Adrenal gland (tissue), 12 donors: ENCODE measurements around the gene HNRNPL. TPM values are rescaled to one million over a fixed set of nuclear protein-coding genes. Genes with fewer than 3 reads are reported as not detected.
"Not testable (repeated sequence)": the region's sequence is repeated elsewhere in the genome, so short reads cannot be mapped to it uniquely, and the experiment has no call there.

Source experiments
- DNase-seq, 7 donors: peaks; one replicate each; pipeline ENCODE4 v3.0.0-alpha.2; 2019 to 2020
- H3K27ac ChIP-seq, 5 donors: fragments of 200-600 bp; sonication (generic) in 4 of 5; 1 replicate in 3 of 5; 2 replicates in 2 of 5; pipeline versions ENCODE4 v1.5.1 to v1.8.0; 2016 to 2020; ENCODE audit warnings: mild to moderate bottlenecking in 1 of 5
- H3K27me3 ChIP-seq: fragments of 200-600 bp; 2 replicates; pipeline ENCODE4 v1.8.0; 2021
- H3K36me3 ChIP-seq, 2 donors: fragments of 200-600 bp; replicated peaks in 1 of 2; 1 replicate in 1 of 2; 2 replicates in 1 of 2; pipeline versions ENCODE4 v1.5.1 to v1.8.0; 2018 to 2022
- H3K4me1 ChIP-seq, 2 donors: fragments of 200-600 bp; replicated peaks in 1 of 2; 1 replicate in 1 of 2; 2 replicates in 1 of 2; pipeline versions ENCODE4 v1.5.1 to v1.8.0; 2018 to 2021
- H3K4me3 ChIP-seq, 4 donors: fragments of 200-600 bp; sonication (generic) in 3 of 4; one replicate each; pipeline ENCODE4 v1.5.1; 2016 to 2018
- H3K9me3 ChIP-seq, 3 donors: fragments of 200-600 bp; sonication (generic) in 1 of 3; replicated peaks in 1 of 3; 1 replicate in 2 of 3; 2 replicates in 1 of 3; pipeline versions ENCODE4 v1.5.1 to v1.8.0; 2016 to 2021
- POLR2A ChIP-seq, 2 donors: fragments of 450-650 bp; IDR thresholded peaks; one replicate each; pipeline ENCODE4 v1.6.1; 2017; ENCODE audit warnings: antibody characterized with exemption in 2 of 2, mild to moderate bottlenecking in 2 of 2, moderate library complexity in 1 of 2
- WGBS, 4 donors: extraction: QIAGEN DNeasy Blood & Tissue Kit in 2 of 4; methylation state at CpG; one replicate each; pipeline versions ENCODE4 v1.1.5 to v1.1.7; 2013 to 2017; 5-methylcytosine and 5-hydroxymethylcytosine counted together
- intact Hi-C, 2 donors: fragments of 100-400 bp; cut with DNase I; formaldehyde crosslinking; loops; one replicate each; pipeline versions ENCODE4 v1.14.1 to v1.15.0; 2022 to 2023
- polyA plus RNA-seq, 3 donors: library from polyadenylated mRNA; stranded (reverse); fragments of 200-250 nt in 2 of 3; fragments of 350-450 nt in 1 of 3; fragmentation: Illumina TruSeq in 1 of 3; extraction: RNeasy Lipid Tissue Mini Kit (QIAGEN cat#74804) in 1 of 3; gene quantifications; one replicate each; pipeline ENCODE4 v1.2.3, GENCODE V29; 2013 to 2014
- total RNA-seq, 9 donors: library from RNA; depleted of rRNA in 4 of 9; stranded (reverse); fragments of >200 nt in 4 of 9; fragments of 120-200 nt in 1 of 9; fragmentation: NEBNext Ultra II Directional in 1 of 9; extraction: Animal tissue kit (Norgen Biotek cat#: 25700) in 1 of 9; gene quantifications; one replicate each; pipeline versions ENCODE4 v1.1.0 to v1.2.4, GENCODE V29; 2013 to 2023
- TF ChIP-seq, protein P1 (sequence below), 6 experiments: fragments of 450-650 bp in 4 of 6; fragments of 200-600 bp in 2 of 6; sonication (generic) in 1 of 6; IDR thresholded peaks; 1 replicate in 5 of 6; 2 replicates in 1 of 6; pipeline versions ENCODE4 v1.5.1 to v1.8.0; 2016 to 2021; ENCODE audit warnings: antibody characterized with exemption in 6 of 6, mild to moderate bottlenecking in 2 of 6, moderate library complexity in 1 of 6
- donor health status: healthy with polysubstance abuse.
- donor health status: Bipolar disorder and iron deficiency.
- donor health status: DM: yes; HTN: yes; CAD: no.
- donor health status: DM: no; HTN: no; CAD: no.
- donor health status: DM: no; HTN: no; CAD: no.
- donor health status: DM: yes; HTN: yes; CAD: no.

The HNRNPL gene
- total and polyA plus RNA-seq, 12 donors, result 133 to 295 (median 203) TPM

DNA sequence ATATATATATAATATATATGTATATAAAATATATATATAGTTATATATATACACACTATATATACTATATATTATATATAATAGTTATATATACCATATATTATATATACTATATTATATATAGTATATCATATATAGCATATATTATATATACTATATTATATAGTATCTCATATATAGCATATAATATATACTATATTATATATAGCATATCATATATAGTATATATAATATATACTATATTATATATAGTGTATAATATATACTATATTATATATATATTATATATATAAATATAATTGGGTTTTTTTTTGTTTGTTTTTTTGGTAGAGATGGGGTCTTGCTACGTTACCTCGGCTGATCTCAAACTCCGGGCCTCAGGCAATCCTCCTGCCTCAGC, 11.6 kb upstream of the HNRNPL start:
- intact Hi-C loops, result no loop called here
- TF ChIP-seq POLR2A (IDR thresholded peaks at IDR 0.05), result no peak
- TF ChIP-seq, protein P1, sequence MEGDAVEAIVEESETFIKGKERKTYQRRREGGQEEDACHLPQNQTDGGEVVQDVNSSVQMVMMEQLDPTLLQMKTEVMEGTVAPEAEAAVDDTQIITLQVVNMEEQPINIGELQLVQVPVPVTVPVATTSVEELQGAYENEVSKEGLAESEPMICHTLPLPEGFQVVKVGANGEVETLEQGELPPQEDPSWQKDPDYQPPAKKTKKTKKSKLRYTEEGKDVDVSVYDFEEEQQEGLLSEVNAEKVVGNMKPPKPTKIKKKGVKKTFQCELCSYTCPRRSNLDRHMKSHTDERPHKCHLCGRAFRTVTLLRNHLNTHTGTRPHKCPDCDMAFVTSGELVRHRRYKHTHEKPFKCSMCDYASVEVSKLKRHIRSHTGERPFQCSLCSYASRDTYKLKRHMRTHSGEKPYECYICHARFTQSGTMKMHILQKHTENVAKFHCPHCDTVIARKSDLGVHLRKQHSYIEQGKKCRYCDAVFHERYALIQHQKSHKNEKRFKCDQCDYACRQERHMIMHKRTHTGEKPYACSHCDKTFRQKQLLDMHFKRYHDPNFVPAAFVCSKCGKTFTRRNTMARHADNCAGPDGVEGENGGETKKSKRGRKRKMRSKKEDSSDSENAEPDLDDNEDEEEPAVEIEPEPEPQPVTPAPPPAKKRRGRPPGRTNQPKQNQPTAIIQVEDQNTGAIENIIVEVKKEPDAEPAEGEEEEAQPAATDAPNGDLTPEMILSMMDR (IDR thresholded peaks at IDR 0.05), result no peak
- no peaks in the 10 kb centered on the region for H3K27me3 ChIP-seq
- H3K4me1 ChIP-seq, result peaks cover 6 to 10% of the 10 kb centered on the region in 2 donors
- H3K4me3 ChIP-seq, result no peak overlapping the region
- H3K36me3 ChIP-seq, result no peaks in the 10 kb centered on the region
- H3K9me3 ChIP-seq, result no peaks in the 10 kb centered on the region
- no peak overlapping the region for H3K27ac ChIP-seq
- 94 to 96% (median 95%) methylated on average over 3 of the region's 3 CpGs for WGBS, 4 donors
- no peak for DNase-seq

DNA sequence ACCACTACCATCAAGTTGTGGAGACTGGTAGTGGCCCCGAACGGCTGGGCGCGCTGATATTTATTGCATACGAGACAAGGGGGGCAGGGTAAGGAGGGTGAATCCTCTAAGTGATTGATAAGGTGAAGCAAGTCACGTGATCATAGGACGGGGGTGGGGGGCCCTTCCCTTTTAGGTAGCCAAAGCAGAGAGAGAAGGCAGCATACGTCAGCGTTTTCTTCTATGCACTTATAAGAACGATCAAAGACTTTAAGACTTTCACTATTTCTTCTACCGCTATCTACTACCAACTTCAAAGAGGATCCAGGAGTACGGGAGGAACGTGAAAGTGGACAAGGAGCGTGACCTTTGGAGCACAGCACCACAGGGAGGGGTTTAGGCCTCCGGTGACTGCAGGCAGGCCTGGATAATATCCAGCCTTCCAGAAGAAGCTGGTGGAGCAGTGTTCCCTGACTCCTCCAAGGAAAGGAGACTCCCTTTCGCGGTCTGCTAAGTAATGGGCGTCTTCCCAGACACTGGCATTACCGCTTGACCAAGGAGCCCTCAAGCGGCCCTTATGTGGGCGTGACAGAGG, 9.9 kb upstream of the HNRNPL start:
- DNase-seq, H3K27ac ChIP-seq, H3K4me3 ChIP-seq, H3K36me3 ChIP-seq, H3K27me3 ChIP-seq, intact Hi-C loops, H3K4me1 ChIP-seq, H3K9me3 ChIP-seq: not testable (repeated sequence)
- 70 to 75% (median 75%) methylated on average over 20 to 21 of the region's 21 CpGs for WGBS, 4 donors

DNA sequence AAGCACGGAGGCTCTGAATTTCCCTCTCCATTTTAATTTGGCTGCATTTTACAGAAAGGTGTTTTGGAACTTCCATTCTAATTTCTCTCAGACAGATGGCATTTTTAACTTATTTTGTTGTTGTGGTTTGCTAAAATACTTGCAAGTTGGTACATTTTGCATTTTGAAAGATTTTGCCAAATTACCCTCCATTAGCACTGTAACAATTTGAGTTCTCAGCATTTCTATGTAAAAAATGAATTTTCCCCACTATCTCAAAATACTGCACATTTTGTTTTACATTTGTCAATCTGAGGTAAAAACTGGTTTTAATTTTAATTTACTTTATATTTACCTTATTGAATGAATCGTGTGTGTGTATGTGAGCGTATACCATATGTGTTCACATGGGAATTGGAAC, 7.0 kb upstream of the HNRNPL start:
- TF ChIP-seq, protein P1 (IDR thresholded peaks at IDR 0.05), result no peak
- intact Hi-C loops, result no loop called here
- no peak for DNase-seq
- Histone ChIP-seq H3K4me3 (no peak overlapping the region), H3K27me3 (no peaks in the 10 kb centered on the region), H3K4me1 (peaks cover 0 to 5% of the 10 kb centered on the region in 2 donors), H3K36me3 (no peaks in the 10 kb centered on the region), H3K27ac (no peak overlapping the region), H3K9me3 (no peaks in the 10 kb centered on the region)
- WGBS, 4 donors, result 81 to 88% (median 86%) methylated on average over 3 of the region's 3 CpGs

DNA sequence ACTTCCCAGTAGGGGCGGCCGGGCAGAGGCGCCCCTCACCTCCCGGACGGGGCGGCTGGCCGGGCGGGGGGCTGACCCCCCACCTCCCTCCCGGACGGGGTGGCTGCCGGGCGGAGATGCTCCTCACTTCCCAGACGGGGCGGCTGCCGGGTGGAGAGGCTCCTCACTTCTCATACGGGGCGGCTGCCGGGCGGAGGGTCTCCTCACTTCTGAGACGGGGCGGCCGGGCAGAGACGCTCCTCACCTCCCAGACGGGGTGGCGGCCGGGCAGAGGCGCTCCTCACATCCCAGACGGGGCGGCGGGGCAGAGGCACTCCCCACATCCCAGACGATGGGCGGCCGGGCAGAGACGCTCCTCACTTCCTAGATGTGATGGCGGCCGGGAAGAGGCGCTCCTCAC, 6.0 kb upstream of the HNRNPL start:
- H3K9me3 ChIP-seq, H3K4me3 ChIP-seq, H3K27me3 ChIP-seq, intact Hi-C loops, H3K36me3 ChIP-seq, H3K27ac ChIP-seq, DNase-seq: not testable (repeated sequence)
- 92 to 100% (median 98%) methylated on average over 1 to 29 of the region's 37 CpGs for WGBS, 4 donors
- peaks cover 9 to 13% of the 10 kb centered on the region in 2 donors for H3K4me1 ChIP-seq

DNA sequence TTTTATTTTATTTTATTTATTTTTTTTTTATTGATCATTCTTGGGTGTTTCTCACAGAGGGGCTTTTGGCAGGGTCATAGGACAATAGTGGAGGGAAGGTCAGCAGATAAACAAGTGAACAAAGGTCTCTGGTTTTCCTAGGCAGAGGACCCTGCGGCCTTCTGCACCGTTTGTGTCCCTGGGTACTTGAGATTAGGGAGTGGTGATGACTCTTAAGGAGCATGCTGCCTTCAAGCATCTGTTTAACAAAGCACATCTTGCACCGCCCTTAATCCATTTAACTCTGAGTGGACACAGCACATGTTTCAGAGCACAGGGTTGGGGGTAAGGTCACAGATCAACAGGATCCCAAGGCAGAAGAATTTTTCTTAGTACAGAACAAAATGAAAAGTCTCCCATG, 5.2 kb upstream of the HNRNPL start:
- H3K27ac ChIP-seq, H3K4me3 ChIP-seq, DNase-seq, intact Hi-C loops, H3K9me3 ChIP-seq, H3K36me3 ChIP-seq, H3K27me3 ChIP-seq: not testable (repeated sequence)
- 47 to 65% (median 61%) methylated on average over 2 to 3 of the region's 3 CpGs for WGBS, 4 donors
- H3K4me1 ChIP-seq, result peaks cover 9 to 13% of the 10 kb centered on the region in 2 donors

DNA sequence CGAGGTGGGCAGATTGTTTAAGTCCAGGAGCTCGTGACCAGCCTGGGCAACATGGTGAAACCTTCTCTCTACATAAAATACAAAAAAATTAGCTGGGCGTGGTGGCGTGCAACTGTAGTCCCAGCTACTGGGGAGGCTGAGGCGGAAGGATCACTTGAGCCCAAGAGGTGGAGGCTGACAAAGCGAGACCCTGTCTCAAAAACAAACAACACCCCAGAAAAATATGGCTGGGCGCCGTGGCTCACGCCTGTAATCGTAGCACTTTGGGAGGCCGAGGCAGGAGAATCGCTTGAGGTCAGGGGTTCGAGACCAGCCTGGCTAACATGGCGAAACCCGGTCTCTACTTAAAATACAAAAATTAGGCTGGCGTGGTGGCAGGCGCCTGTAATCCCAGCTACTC, 3.4 kb upstream of the HNRNPL start:
- 88 to 91% (median 89%) methylated on average over 15 to 17 of the region's 17 CpGs for WGBS, 4 donors

More for the DNA sequence above, 3.4 kb upstream of the HNRNPL start:
- intact Hi-C loops, result no loop called here
- no peaks in the 10 kb centered on the region for H3K9me3 ChIP-seq
- H3K4me3 ChIP-seq, result no peak overlapping the region
- TF ChIP-seq, protein P1 (IDR thresholded peaks at IDR 0.05), result no peak
- no peak for TF ChIP-seq POLR2A (IDR thresholded peaks at IDR 0.05)
- no peaks in the 10 kb centered on the region for H3K36me3 ChIP-seq
- DNase-seq, result no peak
- H3K4me1 ChIP-seq, result peaks cover 15 to 20% of the 10 kb centered on the region in 2 donors
- H3K27ac ChIP-seq, result peak overlapping the region in 1 of 5 donors; percentile 100
- no peaks in the 10 kb centered on the region for H3K27me3 ChIP-seq
